GM23338 (cell line): Measurements from ENCODE around the gene DLG5. TPM values are rescaled to one million over a fixed set of nuclear protein-coding genes. Genes with fewer than 3 reads are reported as not detected.

ENCODE experiments used
- ATAC-seq: fragments of 200-7000 bp; cut with Tn5 transposase; 3 replicates; pipeline ENCODE4 v1.9.1; 2020
- DNase-seq: peaks from one replicate; pipeline ENCODE4 v3.0.0-alpha.2; 2015; ENCODE audit warnings: low spot score
- H2AFZ ChIP-seq: fragments of 200-600 bp; sonication (generic); 2 replicates; pipeline ENCODE4 v1.8.0; 2016; ENCODE audit warnings: antibody characterized with exemption, mild to moderate bottlenecking, moderate library complexity
- H3F3A ChIP-seq: fragments of 200-600 bp; sonication (generic); replicated peaks from 2 replicates; pipeline ENCODE4 v1.8.0; 2017; ENCODE audit warnings: antibody characterized with exemption, mixed run types, low read depth
- H3K27ac ChIP-seq: fragments of 200-600 bp; sonication (generic); 2 replicates; pipeline ENCODE4 v1.6.1; 2016; ENCODE audit warnings: low read depth
- H3K27me3 ChIP-seq: fragments of 200-600 bp; sonication (generic); 2 replicates; pipeline ENCODE4 v1.8.0; 2016; ENCODE audit warnings: mild to moderate bottlenecking, mixed run types, moderate library complexity; ENCODE audit not compliant: insufficient read depth
- H3K36me3 ChIP-seq: fragments of 200-600 bp; sonication (generic); 2 replicates; pipeline ENCODE4 v1.8.0; 2016; ENCODE audit warnings: mild to moderate bottlenecking; ENCODE audit not compliant: insufficient read depth
- H3K4me1 ChIP-seq: fragments of 200-600 bp; sonication (generic); 2 replicates; pipeline ENCODE4 v1.8.0; 2016; ENCODE audit warnings: mild to moderate bottlenecking, moderate library complexity; ENCODE audit not compliant: insufficient read depth
- H3K4me2 ChIP-seq: fragments of 200-600 bp; sonication (generic); 2 replicates; pipeline ENCODE4 v1.7.1; 2017; ENCODE audit warnings: mixed run types
- H3K4me3 ChIP-seq: fragments of 200-600 bp; sonication (generic); 2 replicates; pipeline ENCODE4 v1.6.1; 2016; ENCODE audit warnings: mixed run types
- H3K79me2 ChIP-seq: fragments of 200-600 bp; sonication (generic); replicated peaks from 2 replicates; pipeline ENCODE4 v1.8.0; 2017; ENCODE audit warnings: mild to moderate bottlenecking; ENCODE audit not compliant: insufficient read depth
- H3K9me2 ChIP-seq: fragments of 200-600 bp; sonication (generic); 2 replicates; pipeline ENCODE4 v1.8.0; 2017; ENCODE audit not compliant: insufficient read depth
- H4K20me1 ChIP-seq: fragments of 200-600 bp; sonication (generic); replicated peaks from 2 replicates; pipeline ENCODE4 v1.8.0; 2017; ENCODE audit warnings: mild to moderate bottlenecking; ENCODE audit not compliant: insufficient read depth
- H3K27ac Mint-ChIP-seq: 2 replicates; pipeline ENCODE4 v1.8.0; 2020; ENCODE audit warnings: inconsistent platforms, mild to moderate bottlenecking, moderate library complexity, mixed read lengths
- H3K27me3 Mint-ChIP-seq: 3 replicates; pipeline ENCODE4 v1.8.0; 2022; ENCODE audit warnings: low read depth, mild to moderate bottlenecking, moderate library complexity, mixed read lengths, inconsistent platforms; ENCODE audit not compliant: insufficient read depth, poor library complexity
- H3K36me3 Mint-ChIP-seq: 3 replicates; pipeline ENCODE4 v1.8.0; 2021; ENCODE audit warnings: low read depth, mild to moderate bottlenecking, inconsistent platforms, moderate library complexity, mixed read lengths
- H3K4me1 Mint-ChIP-seq: 3 replicates; pipeline ENCODE4 v1.8.0; 2020; ENCODE audit warnings: mild to moderate bottlenecking, inconsistent platforms, mixed read lengths
- H3K4me3 Mint-ChIP-seq: 3 replicates; pipeline ENCODE4 v1.8.0; 2021; ENCODE audit warnings: moderate library complexity, mild to moderate bottlenecking, inconsistent platforms, mixed read lengths
- H3K9me3 Mint-ChIP-seq: 3 replicates; pipeline ENCODE4 v1.8.0; 2020; ENCODE audit warnings: moderate library complexity, mild to moderate bottlenecking, inconsistent platforms, mixed read lengths
- CREB1 ChIP-seq: fragments of 250-450 bp; sonication (Bioruptor Pico); IDR thresholded peaks from 2 replicates; pipeline ENCODE4 v1.5.0; 2020; ENCODE audit warnings: low read depth, mild to moderate bottlenecking, moderate library complexity
- CTCF ChIP-seq, 2 experiments: fragments of 200-600 bp in 1 of 2; sonication (generic) in 1 of 2; conservative IDR thresholded peaks; 2 replicates each; pipeline versions ENCODE4 v1.5.1 to v1.6.1; 2016 to 2017; ENCODE audit warnings: antibody characterized with exemption in 2 of 2, low read depth in 2 of 2, mild to moderate bottlenecking in 2 of 2, moderate library complexity in 1 of 2
- ETS1 ChIP-seq: IDR thresholded peaks from 2 replicates; pipeline ENCODE4 v1.6.1; 2016; ENCODE audit warnings: antibody characterized with exemption
- EZH2 ChIP-seq: fragments of 200-600 bp; sonication (generic); IDR thresholded peaks from one replicate; pipeline ENCODE4 v1.8.0; 2017; ENCODE audit warnings: antibody characterized with exemption, mild to moderate bottlenecking, low read depth; ENCODE audit not compliant: unreplicated experiment
- EZH2phosphoT487 ChIP-seq: fragments of 200-600 bp; sonication (generic); IDR thresholded peaks from one replicate; pipeline ENCODE4 v1.8.1; 2018; ENCODE audit warnings: antibody characterized with exemption; ENCODE audit not compliant: unreplicated experiment
- STAT1 ChIP-seq: IDR thresholded peaks from one replicate; pipeline ENCODE4 v1.6.1; 2016; ENCODE audit warnings: antibody characterized with exemption; ENCODE audit not compliant: unreplicated experiment
- ZNF331 ChIP-seq: fragments of 250-450 bp; sonication (Bioruptor Pico); IDR thresholded peaks from 2 replicates; pipeline ENCODE4 v1.5.0; 2020; ENCODE audit warnings: low read depth, mild to moderate bottlenecking, moderate library complexity
- polyA plus RNA-seq: library from polyadenylated mRNA; unstranded; fragments of >200 nt; fragmentation: Nextera tagmentation; extraction: Ambion mirVana; gene quantifications from 2 replicates; pipeline ENCODE4 v1.2.1, GENCODE V29; 2016
- total RNA-seq: library from RNA; depleted of rRNA; stranded (reverse); fragments of >200 nt; shearing (Covaris generic); gene quantifications from 2 replicates; pipeline ENCODE4 v1.2.3, GENCODE V29; 2014
- TF ChIP-seq, protein P1 (sequence below): IDR thresholded peaks from one replicate; pipeline ENCODE4 v1.6.1; 2018; ENCODE audit warnings: antibody characterized with exemption; ENCODE audit not compliant: unreplicated experiment

The DLG5 gene
- total and polyA plus RNA-seq, 2 experiments from 2014 or later: 7.4 to 66.6 TPM

DNA sequence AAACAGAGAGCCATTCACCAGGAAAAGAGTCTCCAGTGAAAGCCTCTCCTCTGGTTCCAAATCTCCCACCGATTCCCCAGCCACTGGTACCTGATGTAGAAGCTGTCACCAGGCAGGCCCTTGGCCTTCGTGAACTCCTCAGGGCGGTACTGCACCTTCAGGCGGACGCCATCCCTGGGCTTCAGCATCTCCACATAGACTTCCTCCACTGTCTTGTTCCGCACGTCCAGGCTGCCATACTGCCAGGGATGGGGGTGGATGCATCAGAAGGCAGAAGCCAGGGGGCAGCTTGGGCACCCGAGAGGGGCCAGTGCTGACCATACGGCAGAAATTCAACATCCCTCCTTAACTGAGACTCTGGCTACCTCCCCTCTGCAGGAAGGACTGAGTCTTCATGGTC lies 118.8 kb downstream of the DLG5 start:
- no peaks in the 10 kb centered on the region for H3F3A ChIP-seq
- H3K27ac Mint-ChIP-seq: no peak overlapping the region
- H3K4me3 Mint-ChIP-seq: no peak overlapping the region
- peaks cover 9% of the 10 kb centered on the region for H3K4me1 ChIP-seq
- no peak overlapping the region for H2AFZ ChIP-seq
- no peak overlapping the region for H3K4me3 ChIP-seq
- H3K79me2 ChIP-seq: no peaks in the 10 kb centered on the region
- peaks cover 6% of the 10 kb centered on the region; the same call in 1 of the 2 replicates for H4K20me1 ChIP-seq
- peaks cover 13% of the 10 kb centered on the region for H3K27me3 Mint-ChIP-seq
- H3K9me2 ChIP-seq: no peaks in the 10 kb centered on the region
- DNase-seq (no peak), ATAC-seq (no peak)
- TF ChIP-seq, protein P1, sequence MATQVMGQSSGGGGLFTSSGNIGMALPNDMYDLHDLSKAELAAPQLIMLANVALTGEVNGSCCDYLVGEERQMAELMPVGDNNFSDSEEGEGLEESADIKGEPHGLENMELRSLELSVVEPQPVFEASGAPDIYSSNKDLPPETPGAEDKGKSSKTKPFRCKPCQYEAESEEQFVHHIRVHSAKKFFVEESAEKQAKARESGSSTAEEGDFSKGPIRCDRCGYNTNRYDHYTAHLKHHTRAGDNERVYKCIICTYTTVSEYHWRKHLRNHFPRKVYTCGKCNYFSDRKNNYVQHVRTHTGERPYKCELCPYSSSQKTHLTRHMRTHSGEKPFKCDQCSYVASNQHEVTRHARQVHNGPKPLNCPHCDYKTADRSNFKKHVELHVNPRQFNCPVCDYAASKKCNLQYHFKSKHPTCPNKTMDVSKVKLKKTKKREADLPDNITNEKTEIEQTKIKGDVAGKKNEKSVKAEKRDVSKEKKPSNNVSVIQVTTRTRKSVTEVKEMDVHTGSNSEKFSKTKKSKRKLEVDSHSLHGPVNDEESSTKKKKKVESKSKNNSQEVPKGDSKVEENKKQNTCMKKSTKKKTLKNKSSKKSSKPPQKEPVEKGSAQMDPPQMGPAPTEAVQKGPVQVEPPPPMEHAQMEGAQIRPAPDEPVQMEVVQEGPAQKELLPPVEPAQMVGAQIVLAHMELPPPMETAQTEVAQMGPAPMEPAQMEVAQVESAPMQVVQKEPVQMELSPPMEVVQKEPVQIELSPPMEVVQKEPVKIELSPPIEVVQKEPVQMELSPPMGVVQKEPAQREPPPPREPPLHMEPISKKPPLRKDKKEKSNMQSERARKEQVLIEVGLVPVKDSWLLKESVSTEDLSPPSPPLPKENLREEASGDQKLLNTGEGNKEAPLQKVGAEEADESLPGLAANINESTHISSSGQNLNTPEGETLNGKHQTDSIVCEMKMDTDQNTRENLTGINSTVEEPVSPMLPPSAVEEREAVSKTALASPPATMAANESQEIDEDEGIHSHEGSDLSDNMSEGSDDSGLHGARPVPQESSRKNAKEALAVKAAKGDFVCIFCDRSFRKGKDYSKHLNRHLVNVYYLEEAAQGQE: no peak
- TF ChIP-seq ETS1: no peak
- TF ChIP-seq EZH2: no peak
- no peak for TF ChIP-seq CTCF (conservative IDR thresholded peaks at IDR 0.05; ENCODE audit: low read depth in 2 of 2)
- TF ChIP-seq CREB1 (CRISPR knock-in tag): no peak
- TF ChIP-seq STAT1: no peak
- TF ChIP-seq EZH2phosphoT487: no peak
- no peak for TF ChIP-seq ZNF331 (CRISPR knock-in tag)
- H3K27ac ChIP-seq: no peak overlapping the region
- H3K9me3 Mint-ChIP-seq: no peaks in the 10 kb centered on the region
- H3K4me2 ChIP-seq: no peak overlapping the region
- H3K27me3 ChIP-seq: no peaks in the 10 kb centered on the region
- peaks cover 15% of the 10 kb centered on the region for H3K36me3 ChIP-seq
- peaks cover 9% of the 10 kb centered on the region for H3K4me1 Mint-ChIP-seq
- H3K36me3 Mint-ChIP-seq: peaks cover 60% of the 10 kb centered on the region
